ENCODE results near the gene ADGRE3. TPM values are rescaled to one million over a fixed set of nuclear protein-coding genes. Genes with fewer than 3 reads are reported as not detected.

The ADGRE3 gene
- under 1 TPM in 1 of 3 donors, not detected in 2; 0.44 TPM for total RNA-seq

GRCh38 chr19:14674764-14675163 is at the start of gene ADGRE3:
ADGRE3 (minus strand) TSS chr19:14674844; CDS start chr19:14674770, 74 bp downstream.
- Histone ChIP-seq H3K27ac (no peak within 1 kb of the TSS), H3K9me3 (peaks cover 0 to 13% of the 10 kb centered on the region in 2 donors), H3K27me3 (no peaks in the 10 kb centered on the region), H3K4me1 (no peaks in the 10 kb centered on the region), H3K36me3 (no peaks in the 10 kb centered on the region), H3K4me3 (no peak within 1 kb of the TSS)
- no peak for DNase-seq (ENCODE audit: low spot score in 2 of 2)
- TF ChIP-seq, protein P1, sequence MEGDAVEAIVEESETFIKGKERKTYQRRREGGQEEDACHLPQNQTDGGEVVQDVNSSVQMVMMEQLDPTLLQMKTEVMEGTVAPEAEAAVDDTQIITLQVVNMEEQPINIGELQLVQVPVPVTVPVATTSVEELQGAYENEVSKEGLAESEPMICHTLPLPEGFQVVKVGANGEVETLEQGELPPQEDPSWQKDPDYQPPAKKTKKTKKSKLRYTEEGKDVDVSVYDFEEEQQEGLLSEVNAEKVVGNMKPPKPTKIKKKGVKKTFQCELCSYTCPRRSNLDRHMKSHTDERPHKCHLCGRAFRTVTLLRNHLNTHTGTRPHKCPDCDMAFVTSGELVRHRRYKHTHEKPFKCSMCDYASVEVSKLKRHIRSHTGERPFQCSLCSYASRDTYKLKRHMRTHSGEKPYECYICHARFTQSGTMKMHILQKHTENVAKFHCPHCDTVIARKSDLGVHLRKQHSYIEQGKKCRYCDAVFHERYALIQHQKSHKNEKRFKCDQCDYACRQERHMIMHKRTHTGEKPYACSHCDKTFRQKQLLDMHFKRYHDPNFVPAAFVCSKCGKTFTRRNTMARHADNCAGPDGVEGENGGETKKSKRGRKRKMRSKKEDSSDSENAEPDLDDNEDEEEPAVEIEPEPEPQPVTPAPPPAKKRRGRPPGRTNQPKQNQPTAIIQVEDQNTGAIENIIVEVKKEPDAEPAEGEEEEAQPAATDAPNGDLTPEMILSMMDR (IDR thresholded peaks at IDR 0.05): no peak
- no peak for TF ChIP-seq POLR2AphosphoS5 (IDR thresholded peaks at IDR 0.05)
- TF ChIP-seq POLR2A (IDR thresholded peaks at IDR 0.05): no peak
- intact Hi-C loops (cut with DNase I; ENCODE audit: low total_unique reads): no loop called here

DNA sequence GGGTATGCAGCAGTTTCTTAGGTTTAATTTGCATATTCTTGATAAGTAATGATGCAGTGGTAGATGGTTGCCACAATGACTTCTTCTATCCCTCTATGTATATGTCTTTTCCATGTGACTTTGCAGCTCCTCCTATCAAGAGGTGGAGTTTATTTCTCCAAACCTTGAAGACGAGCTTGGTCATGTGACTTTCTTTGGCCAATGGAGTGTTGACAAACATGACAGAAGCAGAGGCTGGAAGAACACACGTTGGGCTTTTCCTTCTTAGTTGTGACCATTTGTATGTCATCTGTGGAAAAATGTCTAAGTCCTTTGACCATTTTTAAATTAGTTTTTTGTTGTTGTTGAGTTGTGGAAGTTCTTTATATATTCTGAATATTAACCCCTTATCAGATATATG is 47.5 kb upstream of the ADGRE3 start:
- peaks cover 84 to 100% of the 10 kb centered on the region in 2 donors for H3K9me3 ChIP-seq
- no peak overlapping the region for H3K27ac ChIP-seq
- H3K36me3 ChIP-seq: peaks cover 18% of the 10 kb centered on the region
- no peak overlapping the region for H3K4me3 ChIP-seq
- intact Hi-C loops (cut with DNase I; ENCODE audit: low total_unique reads): no loop called here
- no peak for DNase-seq (ENCODE audit: low spot score in 2 of 2)
- H3K4me1 ChIP-seq: no peaks in the 10 kb centered on the region
- no peak for TF ChIP-seq POLR2A (IDR thresholded peaks at IDR 0.05)
- TF ChIP-seq, protein P1 (IDR thresholded peaks at IDR 0.05): no peak
- TF ChIP-seq POLR2AphosphoS5 (IDR thresholded peaks at IDR 0.05): no peak
- no peaks in the 10 kb centered on the region for H3K27me3 ChIP-seq

- H3K9me3 ChIP-seq: peaks cover 88 to 100% of the 10 kb centered on the region in 2 donors
- no peak for DNase-seq (ENCODE audit: low spot score in 2 of 2)
- peaks cover 40% of the 10 kb centered on the region for H3K36me3 ChIP-seq
- intact Hi-C loops (cut with DNase I; ENCODE audit: low total_unique reads): no loop called here
- TF ChIP-seq POLR2A (IDR thresholded peaks at IDR 0.05) (no peak), POLR2AphosphoS5 (IDR thresholded peaks at IDR 0.05) (no peak)
- TF ChIP-seq, protein P1 (IDR thresholded peaks at IDR 0.05): no peak
- H3K4me1 ChIP-seq: no peaks in the 10 kb centered on the region
- peak overlapping the region in 1 of 3 donors; percentile 45 for H3K4me3 ChIP-seq
- no peak overlapping the region for H3K27ac ChIP-seq
- H3K27me3 ChIP-seq: no peaks in the 10 kb centered on the region
Measured at GRCh38 chr19:14719162-14719561, 44.5 kb upstream of the ADGRE3 start.

- DNase-seq (ENCODE audit: low spot score in 2 of 2): no peak
- TF ChIP-seq POLR2AphosphoS5 (IDR thresholded peaks at IDR 0.05) (no peak), POLR2A (IDR thresholded peaks at IDR 0.05) (no peak)
- TF ChIP-seq, protein P1 (IDR thresholded peaks at IDR 0.05): no peak
- H3K36me3 ChIP-seq: peaks cover 40% of the 10 kb centered on the region
- peaks cover 88 to 100% of the 10 kb centered on the region in 2 donors for H3K9me3 ChIP-seq
- peak overlapping the region in 1 of 3 donors; percentile 45 for H3K4me3 ChIP-seq
- H3K4me1 ChIP-seq: no peaks in the 10 kb centered on the region
- no peak overlapping the region for H3K27ac ChIP-seq
- no peaks in the 10 kb centered on the region for H3K27me3 ChIP-seq
- intact Hi-C loops (cut with DNase I; ENCODE audit: low total_unique reads): no loop called here
Measured at GRCh38 chr19:14718522-14719116, 44.0 kb upstream of the ADGRE3 start.

- intact Hi-C loops (cut with DNase I; ENCODE audit: low total_unique reads): no loop called here
- TF ChIP-seq POLR2AphosphoS5 (IDR thresholded peaks at IDR 0.05) (no peak), POLR2A (IDR thresholded peaks at IDR 0.05) (no peak)
- TF ChIP-seq, protein P1 (IDR thresholded peaks at IDR 0.05): no peak
- no peaks in the 10 kb centered on the region for H3K27me3 ChIP-seq
- no peaks in the 10 kb centered on the region for H3K4me1 ChIP-seq
- peaks cover 48% of the 10 kb centered on the region for H3K36me3 ChIP-seq
- H3K9me3 ChIP-seq: peaks cover 82 to 92% of the 10 kb centered on the region in 2 donors
- H3K27ac ChIP-seq: no peak overlapping the region
- DNase-seq (ENCODE audit: low spot score in 2 of 2): no peak
- no peak overlapping the region for H3K4me3 ChIP-seq
Measured at GRCh38 chr19:14715841-14716240, 41.2 kb upstream of the ADGRE3 start.
